Measurements from ENCODE around the gene GTSE1.

GTSE1 gene

DNA sequence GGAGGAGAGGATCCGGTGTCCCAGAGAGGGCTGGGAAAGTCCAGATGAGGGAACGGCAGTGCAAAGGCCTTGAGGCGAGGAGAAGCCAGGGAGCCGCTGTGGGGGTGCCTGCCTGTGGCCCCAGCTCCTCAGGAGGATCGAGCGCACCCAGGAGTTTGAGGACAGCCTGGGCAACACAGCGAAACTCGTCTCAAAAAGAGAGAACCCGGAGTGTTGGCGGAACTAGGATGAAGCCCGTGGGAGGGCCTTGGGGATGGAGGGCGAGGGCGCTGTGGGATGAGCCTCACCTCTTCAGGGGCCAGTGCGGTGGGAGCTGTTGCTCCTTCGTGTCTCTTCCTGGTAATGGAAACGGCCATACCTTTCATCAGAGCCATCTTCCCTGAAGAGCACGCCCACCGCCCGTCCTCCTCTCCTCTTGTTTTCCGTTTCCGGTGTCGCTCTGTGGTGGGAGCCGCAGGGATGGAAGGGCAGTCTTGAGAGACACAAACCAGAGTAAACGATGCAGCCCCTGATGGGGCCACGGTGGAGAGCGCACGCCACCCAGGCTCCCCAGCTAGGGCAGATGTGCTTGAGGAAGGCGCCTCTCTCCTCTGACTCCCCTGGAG is 54.6 kb downstream of the GTSE1 start:
- Histone ChIP-seq H3K79me2 (peaks cover 4% of the 10 kb centered on the region), H3K4me1 (no peaks in the 10 kb centered on the region), H3K4me2 (ENCODE audit: low read length) (no peak overlapping the region), H3K9ac (no peak overlapping the region), H3K9me3 (ENCODE audit: control insufficient read depth, low read length) (no peaks in the 10 kb centered on the region), H3K4me3 (ENCODE audit: low read depth, low read length) (no peak overlapping the region), H3K27me3 (ENCODE audit: control insufficient read depth, insufficient read depth, low read length) (no peaks in the 10 kb centered on the region), H3K27ac (no peak overlapping the region), H3K36me3 (ENCODE audit: control insufficient read depth, insufficient read depth, low read length) (no peaks in the 10 kb centered on the region), H2AFZ (no peak overlapping the region)
- TF ChIP-seq, protein P1, sequence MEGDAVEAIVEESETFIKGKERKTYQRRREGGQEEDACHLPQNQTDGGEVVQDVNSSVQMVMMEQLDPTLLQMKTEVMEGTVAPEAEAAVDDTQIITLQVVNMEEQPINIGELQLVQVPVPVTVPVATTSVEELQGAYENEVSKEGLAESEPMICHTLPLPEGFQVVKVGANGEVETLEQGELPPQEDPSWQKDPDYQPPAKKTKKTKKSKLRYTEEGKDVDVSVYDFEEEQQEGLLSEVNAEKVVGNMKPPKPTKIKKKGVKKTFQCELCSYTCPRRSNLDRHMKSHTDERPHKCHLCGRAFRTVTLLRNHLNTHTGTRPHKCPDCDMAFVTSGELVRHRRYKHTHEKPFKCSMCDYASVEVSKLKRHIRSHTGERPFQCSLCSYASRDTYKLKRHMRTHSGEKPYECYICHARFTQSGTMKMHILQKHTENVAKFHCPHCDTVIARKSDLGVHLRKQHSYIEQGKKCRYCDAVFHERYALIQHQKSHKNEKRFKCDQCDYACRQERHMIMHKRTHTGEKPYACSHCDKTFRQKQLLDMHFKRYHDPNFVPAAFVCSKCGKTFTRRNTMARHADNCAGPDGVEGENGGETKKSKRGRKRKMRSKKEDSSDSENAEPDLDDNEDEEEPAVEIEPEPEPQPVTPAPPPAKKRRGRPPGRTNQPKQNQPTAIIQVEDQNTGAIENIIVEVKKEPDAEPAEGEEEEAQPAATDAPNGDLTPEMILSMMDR (IDR thresholded peaks at IDR 0.05), result no peak

DNA sequence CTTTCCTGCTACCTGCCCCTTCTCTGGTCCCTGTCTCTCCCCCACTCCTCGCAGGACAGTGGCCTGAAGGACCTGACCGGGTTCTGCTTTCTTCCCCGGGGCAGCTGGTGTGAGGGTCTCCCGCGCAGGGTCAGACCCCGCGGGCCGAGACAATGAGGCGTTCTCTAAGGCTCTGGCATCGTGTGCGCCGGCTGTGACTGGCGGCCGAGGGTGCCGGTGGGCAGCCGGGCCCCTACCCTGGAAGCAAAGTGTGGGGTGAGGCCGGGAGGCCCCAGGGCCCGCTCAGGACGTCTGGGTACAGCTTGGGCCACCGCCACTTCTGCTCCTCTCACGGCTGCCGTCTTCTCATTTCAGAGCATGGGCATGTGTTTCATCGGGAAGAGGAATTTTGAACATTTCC is 55.1 kb downstream of the GTSE1 start:
- H3K4me1 ChIP-seq, result no peaks in the 10 kb centered on the region
- H3K4me3 ChIP-seq (ENCODE audit: low read depth, low read length), result no peak overlapping the region
- H3K79me2 ChIP-seq, result no peaks in the 10 kb centered on the region
- no peak overlapping the region for H3K4me2 ChIP-seq (ENCODE audit: low read length)
- H3K27ac ChIP-seq, result no peak overlapping the region
- TF ChIP-seq, protein P1 (IDR thresholded peaks at IDR 0.05), result no peak
- no peaks in the 10 kb centered on the region for H3K27me3 ChIP-seq (ENCODE audit: control insufficient read depth, insufficient read depth, low read length)
- H3K36me3 ChIP-seq (ENCODE audit: control insufficient read depth, insufficient read depth, low read length), result no peaks in the 10 kb centered on the region
- H3K9ac ChIP-seq, result no peak overlapping the region
- H2AFZ ChIP-seq, result no peak overlapping the region
- H3K9me3 ChIP-seq (ENCODE audit: control insufficient read depth, low read length), result no peaks in the 10 kb centered on the region

DNA sequence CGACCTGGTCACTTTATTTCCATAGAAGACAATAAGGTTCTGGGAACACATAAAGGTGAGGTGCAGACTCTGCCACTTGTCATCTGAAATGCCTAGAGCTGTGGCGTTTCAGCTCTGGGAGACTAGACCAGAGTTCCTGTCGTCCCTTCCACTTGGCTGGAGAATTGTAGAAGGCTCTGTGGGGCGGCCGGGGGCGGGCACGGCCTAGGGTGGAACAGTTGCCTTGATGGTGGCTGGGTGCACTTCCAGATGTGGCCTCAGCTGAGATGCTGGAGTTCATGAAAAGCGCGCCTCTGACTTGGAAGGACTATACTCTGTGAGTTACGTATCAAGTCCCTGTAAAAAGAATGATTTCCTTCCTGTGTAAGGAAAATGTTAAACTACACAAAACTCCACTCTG is 55.6 kb downstream of the GTSE1 start:
- Histone ChIP-seq H3K4me2 (ENCODE audit: low read length) (no peak overlapping the region), H3K27ac (no peak overlapping the region), H3K9ac (no peak overlapping the region), H3K79me2 (no peaks in the 10 kb centered on the region), H3K4me1 (no peaks in the 10 kb centered on the region), H3K4me3 (ENCODE audit: low read depth, low read length) (no peak overlapping the region), H3K36me3 (ENCODE audit: control insufficient read depth, insufficient read depth, low read length) (no peaks in the 10 kb centered on the region), H3K9me3 (ENCODE audit: control insufficient read depth, low read length) (no peaks in the 10 kb centered on the region), H3K27me3 (ENCODE audit: control insufficient read depth, insufficient read depth, low read length) (no peaks in the 10 kb centered on the region), H2AFZ (no peak overlapping the region)
- TF ChIP-seq, protein P1 (IDR thresholded peaks at IDR 0.05), result no peak

DNA sequence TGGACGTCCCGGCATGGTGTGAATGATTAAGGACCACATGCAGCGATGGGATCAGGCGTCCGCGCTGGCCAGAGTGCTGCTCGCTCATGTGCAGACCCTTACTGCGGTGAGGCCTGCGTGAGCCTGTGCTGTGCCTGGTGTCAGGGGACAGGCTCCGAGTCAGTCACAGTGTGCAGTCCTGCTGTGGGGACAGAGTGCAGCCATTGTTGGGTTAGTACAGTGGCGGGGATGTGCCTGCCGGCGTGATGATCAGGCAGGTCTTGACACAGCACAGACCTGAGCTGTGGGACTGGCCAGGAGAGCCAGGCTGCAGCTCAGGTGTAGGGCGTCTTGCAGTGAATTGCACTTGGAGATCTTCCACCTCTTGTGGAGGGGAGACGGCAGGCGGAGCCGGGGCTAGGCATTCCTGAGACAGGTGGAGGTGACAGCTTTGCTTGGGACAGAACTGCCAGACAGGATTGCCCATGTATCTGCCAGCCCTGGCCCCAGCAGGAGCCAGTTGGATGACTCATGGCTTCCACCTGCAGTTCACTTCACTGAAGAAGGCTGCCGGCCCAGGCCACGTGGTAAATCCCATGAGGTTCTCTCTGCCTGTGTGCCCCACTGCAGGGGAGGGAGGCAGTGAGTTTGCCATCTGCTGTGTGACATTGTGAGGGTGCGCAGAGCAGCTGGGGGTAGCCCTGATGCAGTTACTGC is 56.2 kb downstream of the GTSE1 start:
- Histone ChIP-seq H3K9ac (no peak overlapping the region), H2AFZ (no peak overlapping the region), H3K4me1 (no peaks in the 10 kb centered on the region), H3K4me3 (ENCODE audit: low read depth, low read length) (no peak overlapping the region), H3K36me3 (ENCODE audit: control insufficient read depth, insufficient read depth, low read length) (no peaks in the 10 kb centered on the region), H3K9me3 (ENCODE audit: control insufficient read depth, low read length) (no peaks in the 10 kb centered on the region), H3K27me3 (ENCODE audit: control insufficient read depth, insufficient read depth, low read length) (no peaks in the 10 kb centered on the region), H3K27ac (no peak overlapping the region), H3K4me2 (ENCODE audit: low read length) (no peak overlapping the region), H3K79me2 (no peaks in the 10 kb centered on the region)
- TF ChIP-seq, protein P1 (IDR thresholded peaks at IDR 0.05), result no peak

All from parathyroid adenoma (tissue), 2 donors.